DMS53 (cell line): Measurements from ENCODE around the gene HOXA5.
A peak's percentile ranks its signal among the peaks of the same experiment; 100 is the strongest.

ENCODE experiments used
- DNase-seq: peaks from one replicate; lab custom pipeline; 2025; lab: John Stamatoyannopoulos, UW

HOXA5 gene

DNA sequence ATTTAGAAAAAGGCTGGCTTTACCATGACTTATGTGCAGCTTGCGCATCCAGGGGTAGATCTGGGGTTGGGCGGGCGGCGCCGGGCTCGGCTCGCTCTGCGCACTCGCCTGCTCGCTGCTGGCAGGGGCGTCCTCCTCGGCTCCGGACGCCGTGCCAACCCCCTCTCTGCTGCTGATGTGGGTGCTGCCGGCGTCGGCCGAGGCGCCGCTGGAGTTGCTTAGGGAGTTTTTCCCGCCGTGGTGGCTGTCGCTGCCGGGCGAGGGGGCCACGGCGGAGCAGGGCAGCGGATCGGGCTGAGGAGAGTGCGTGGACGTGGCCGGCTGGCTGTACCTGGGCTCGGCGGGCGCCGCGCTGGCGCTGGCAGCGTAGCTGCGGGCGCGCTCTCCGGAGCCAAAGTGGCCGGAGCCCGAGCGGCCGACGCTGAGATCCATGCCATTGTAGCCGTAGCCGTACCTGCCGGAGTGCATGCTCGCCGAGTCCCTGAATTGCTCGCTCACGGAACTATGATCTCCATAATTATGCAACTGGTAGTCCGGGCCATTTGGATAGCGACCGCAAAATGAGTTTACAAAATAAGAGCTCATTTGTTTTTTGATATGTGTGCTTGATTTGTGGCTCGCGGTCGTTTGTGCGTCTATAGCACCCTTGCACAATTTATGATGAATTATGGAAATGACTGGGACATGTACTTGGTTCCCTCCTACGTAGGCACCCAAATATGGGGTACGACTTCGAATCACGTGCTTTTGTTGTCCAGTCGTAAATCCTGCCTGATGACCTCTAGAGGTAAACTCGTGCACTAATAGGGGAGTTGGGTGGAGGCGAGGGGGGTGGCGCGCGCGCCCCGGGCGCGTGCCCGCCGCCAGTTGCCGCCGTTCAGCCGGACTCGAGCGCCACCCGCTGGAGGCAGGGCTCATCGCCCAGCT, at the start of gene HOXA5:
TSS of gene HOXA5 (minus strand) at position 659 of the 927 bp plus-strand sequence. CDS start at position 585, 74 bp downstream.
- DNase-seq = peak; percentile 96

DNA sequence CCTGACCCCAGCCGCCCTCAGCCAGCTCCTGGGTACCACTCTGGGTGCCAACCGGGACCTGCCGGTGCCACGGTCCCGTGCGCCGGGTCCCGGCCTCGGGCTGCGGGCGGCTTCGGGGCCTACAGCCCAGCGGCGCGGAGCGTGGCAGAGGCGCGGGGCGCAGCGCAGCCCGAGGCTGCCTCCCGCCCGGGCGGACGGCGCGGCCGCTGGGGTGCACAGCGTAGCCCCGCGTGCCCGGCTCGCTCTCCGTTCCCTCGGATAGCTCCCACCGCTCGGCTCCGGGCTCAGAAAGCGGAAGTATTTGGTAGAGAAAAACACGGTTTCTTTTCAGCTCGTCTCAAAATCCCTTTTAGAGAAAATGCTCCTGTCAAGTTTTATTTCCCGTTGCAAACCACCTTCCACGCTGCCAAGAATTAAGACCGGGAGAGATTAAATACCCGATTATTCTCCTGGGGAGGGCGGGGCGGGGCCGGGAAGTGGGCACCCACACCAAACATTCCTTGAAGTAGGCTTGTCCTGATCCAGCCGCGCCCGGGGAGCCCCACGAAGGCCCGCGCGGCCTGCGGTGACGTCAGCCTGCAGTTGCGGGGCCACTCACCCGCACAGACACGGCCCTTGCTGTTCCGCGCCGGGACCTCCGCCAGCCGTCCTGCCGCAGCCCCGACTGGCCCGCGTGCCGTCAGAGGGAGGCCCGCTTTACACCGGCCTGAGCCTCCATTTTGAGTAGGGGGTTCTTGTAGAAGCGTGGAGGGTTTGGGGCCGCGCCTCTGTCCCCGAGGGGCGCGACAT, 49.3 kb upstream of the HOXA5 start:
- peak; percentile 49 for DNase-seq

DNA sequence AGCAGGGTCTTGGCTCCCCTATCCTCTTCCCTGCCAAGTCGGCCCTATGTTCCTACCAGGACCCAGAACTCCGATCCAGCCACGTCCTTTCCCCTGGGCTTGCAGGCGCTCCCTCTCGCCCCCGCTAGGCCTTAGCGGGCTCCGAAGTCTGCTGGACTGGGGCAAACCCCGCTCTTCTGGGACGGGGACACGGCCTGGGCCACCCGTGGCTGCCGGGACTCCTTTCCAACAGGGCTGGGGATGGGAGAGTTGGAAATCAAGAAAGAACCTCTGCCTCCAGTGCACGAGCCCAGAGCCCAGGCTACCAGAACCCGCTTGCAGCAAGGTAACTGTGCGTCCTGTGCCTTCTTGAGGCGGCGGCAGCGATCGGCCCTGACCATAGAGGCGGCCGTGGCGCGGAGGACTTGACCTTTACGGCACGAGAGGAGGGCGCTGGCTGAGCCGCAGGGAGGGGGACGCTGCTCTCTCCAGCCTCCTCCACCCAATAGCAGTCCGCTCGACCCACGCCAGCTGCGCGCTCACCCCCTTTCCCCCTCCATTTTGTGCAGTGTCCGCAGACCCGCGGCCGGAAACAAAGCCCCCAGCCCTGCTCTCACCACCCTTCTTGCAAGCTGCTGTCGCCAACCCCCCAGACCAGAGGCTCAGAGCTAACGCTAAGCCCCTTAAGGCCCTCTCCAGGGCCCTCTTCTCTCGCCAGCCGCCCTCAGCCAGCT, 48.5 kb upstream of the HOXA5 start:
- DNase-seq = peak; percentile 54

DNA sequence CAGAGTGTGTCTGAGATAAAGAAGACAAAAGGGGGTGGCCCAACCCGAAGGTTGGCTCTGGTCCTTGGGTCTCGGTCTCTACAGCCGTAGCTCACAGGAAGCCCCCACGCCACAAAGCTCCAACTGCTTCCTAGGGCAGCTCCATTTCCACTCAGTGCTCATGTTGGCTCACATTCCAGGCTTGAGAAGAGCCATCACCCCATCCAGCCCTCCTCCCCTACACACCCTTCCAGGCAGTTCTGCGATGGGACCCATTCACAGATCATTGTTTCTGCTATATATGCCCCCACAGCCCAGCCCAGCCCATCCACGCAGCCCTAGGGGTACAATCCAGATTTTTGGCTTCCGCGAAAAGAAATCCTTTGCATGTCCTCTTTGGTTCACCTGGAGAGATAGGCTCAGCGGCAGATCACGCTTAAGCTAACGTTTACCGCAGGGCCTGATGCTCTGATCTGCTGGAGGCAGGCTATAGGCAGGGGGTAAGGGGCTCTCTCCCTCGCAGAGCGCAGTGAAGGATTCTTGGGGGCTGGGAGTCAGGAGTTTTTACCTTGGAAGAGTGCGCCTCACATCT, 47.8 kb upstream of the HOXA5 start:
- DNase-seq = no peak

DNA sequence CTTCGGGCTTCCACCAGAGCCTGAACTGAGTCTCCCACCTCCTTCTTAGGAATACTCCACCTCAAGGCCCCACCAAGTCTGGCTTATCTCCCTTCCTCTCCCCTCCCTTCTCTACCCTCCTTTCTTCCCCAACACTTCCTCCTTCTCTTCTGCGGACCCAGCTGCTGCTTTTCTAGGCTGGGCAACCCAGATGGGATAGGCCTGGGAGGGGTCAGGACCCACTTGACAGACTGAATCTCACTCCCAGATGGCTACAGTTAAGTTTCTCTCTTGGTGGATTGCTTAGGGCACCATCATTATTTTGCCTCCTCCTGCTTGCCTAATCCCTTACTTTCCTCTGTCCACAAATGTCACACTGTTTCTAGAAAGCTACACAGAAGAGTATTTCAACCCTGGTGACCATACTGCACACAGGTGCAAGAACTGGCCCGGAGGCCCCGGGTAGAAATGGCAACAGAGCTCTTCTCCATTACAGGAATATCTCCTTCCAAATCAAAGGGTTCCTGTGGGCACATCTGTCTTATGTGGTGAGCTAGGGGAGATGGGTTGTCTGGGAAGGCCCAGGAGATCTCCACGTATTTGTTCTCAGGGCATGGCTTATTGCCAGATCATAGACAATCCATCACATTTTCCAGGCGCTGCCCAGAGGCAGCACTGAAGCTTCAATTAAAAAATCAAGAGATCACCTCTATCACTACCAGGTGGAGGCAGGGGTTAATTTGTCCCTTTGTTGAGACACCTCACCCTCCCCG, 46.7 kb upstream of the HOXA5 start:
- no peak for DNase-seq

DNA sequence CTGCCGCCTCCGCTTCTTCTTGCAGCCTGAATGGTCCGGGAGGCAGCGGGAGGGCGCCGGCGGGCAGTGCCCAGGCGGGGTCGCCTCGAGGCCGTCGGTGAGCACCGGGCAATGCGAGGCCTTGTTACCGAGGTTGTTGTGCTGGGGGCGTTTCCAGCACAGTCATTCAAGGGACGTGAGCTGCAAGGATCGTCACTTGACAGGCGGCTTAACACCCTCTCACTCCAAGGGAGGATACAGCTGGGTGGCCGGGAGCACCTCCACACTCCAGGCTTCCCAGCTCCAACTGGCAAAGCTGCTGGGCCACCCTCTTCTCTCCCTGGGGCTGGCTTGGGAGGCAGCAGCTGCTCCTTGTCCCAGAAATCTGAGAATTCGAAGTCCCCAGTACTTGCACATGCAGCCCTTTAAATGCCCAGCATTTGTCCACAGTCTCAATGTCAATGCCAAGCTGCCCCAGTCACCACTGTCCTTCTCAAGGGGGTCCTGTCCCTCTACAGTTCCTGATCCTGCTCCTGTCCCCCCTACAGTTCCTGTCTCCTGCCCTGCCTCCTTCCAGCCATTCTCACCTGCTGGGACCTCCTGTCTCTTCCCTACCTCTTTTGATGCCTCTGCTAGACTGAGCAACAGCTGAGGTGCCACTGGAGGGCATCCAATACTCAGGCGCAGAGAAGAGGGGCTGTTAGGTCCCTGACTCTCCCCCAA, 46.0 kb upstream of the HOXA5 start:
- DNase-seq = peak; percentile 58

DNA sequence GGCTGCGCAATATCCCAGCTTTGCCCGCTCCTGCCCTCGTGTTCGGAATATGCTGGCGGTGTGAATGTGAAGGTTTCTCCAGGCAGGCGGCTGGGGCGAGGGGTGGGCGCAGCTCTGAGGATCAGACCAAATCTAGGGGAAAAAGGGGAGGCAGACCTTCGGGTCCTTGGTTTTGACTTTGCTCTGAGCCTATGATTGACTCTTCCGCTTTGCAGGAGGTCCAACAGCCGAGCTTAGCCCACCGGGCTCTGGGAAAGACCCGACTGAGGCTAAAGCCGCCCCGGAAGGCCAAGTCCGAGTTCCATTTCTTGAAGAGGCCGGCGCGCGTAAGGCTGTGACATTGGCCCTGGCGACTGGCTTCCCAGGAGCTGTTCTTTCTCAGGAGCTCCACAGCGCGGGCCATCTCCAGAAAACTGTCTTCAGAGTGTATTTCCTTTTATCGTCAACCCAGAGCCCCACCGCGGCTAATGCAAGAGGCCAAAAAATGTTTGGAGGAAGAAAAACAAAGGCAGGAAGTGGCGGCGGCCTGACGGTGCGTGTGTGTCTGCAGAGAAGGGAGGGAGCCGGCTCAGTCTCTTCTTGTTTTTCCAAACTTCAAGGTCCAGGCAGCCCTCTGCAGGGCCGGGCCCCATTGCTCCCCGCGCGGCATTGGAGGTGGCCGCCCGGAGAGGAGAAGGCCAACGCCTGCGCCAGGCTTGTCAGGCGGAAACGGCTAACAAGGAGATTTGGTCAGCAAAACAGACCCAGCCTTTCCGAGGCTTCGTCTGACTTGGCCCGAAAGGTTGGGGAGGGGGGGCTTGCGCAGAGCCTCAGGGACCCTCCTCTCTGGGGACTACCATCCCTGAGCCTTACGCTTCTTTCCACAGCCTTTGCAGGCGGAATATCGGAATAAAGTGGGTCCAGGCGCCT, 45.2 kb upstream of the HOXA5 start:
- DNase-seq = peak; percentile 58

DNA sequence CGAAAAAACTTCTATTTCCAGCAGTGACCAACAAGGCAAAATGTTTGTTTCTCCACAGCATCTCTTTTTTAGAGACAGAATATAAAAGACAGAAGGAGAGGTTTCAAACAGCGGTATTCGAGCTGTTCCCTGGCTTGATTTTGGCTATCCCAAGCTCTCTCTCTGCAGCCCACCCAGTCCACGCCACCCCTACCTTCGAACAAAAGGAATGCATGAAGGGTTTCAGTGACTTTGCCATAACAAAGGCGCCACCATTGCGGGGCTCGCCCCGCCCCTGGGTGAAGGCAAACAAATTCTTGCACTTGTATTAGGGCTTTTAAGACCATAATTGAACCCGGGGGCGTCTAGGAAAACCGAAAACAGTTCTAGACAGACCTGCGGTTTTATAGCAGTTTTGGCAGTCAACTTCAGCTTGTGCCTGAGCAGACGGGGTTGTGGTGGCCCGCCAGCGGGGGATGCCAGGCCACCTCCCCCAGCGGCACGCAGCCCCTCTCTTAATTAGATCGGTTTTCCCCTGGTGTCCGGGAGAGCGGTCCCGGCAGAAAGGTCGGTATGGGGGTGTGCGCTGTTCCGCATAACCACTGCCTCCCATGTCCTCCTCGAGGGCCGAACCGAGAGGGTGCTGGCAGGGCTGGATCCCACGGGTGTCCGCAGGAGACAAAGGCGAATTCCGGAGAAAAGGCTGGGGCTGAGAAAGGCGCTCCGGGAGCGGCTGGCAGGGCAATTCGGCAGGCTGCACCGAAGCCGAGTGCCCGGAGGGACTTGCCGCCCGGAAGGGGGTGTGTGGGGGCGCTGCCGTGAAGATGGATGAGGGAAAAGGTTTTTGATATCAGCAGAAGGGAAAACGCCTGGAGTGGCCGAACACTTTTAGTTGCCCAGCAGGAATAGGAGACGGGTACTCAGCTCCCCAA, 44.2 kb upstream of the HOXA5 start:
- DNase-seq = no peak

DNA sequence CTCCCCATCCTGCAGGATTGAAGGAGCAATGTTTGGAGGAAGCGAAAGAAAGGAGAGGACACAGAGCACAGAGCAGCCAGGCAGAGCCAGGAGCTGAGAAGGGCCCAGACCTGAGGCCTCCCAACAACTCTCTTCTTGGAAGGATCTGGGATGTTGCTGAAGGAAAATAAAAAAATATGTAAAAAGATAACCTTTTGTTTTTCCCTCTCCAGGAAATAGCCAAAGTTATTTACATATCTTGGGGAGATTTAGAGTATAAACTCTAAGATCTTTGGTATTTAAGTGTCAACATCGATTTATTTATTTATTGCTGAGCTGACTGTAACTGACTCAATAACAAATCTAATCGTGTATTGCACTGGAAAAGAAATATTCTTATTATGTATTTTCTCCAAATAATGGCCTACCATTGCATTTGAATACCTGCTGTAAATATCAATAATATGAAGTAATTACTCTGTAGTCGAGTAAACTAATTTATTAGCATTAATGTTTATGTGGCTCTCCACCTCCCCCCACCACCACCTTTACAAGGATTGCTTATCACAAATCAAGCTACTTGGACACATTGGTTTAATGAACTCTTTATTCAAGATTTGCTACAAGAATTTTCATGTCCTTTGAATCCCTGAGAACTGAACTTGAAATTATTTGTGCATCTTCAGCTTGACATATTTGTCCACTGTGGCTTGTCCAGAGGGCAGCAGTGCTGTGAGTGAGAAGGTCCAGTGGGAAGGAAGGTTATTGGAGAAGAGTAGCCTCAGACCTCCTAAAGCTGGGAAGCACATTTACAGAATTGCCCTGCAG, 43.4 kb upstream of the HOXA5 start:
- no peak for DNase-seq

DNA sequence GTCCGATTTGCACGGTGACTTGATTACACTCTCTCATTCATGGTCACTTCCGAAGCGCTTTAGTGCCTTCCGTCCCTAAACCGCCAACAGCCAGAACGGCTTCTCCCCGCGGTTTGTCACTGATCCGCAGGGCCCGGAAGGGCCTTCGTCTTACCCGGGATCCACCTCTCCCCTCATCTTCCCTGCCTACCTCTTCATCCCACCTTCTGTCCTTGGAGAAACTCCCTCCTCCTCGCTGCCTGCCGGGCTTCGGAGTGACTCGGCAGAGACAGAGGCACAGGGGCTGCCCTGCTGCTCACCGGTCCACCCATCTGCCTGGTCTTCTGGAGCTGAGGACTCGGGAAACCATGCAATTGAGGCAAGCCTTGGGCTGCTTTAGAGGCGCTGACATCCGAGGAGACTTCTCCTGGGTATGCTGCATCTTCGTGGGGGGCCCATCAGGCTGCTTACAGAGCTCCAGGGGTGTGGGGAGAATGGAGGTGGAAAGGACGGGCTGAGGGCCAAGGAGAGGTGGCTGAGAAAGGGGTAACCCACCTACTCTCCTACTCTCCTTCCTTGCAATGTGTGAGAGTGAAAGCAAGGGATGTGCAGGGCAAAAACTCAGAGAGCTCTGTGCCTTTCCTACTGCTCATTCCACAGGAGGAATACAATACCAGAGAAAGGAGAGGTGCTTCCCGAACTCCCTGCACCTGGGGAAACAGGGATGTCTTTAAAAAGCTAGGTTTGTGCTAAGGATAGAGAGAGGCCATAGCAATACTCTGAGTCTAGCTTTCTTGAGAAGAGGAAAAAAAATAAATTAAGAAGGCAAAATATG, 42.6 kb upstream of the HOXA5 start:
- DNase-seq = peak; percentile 67

DNA sequence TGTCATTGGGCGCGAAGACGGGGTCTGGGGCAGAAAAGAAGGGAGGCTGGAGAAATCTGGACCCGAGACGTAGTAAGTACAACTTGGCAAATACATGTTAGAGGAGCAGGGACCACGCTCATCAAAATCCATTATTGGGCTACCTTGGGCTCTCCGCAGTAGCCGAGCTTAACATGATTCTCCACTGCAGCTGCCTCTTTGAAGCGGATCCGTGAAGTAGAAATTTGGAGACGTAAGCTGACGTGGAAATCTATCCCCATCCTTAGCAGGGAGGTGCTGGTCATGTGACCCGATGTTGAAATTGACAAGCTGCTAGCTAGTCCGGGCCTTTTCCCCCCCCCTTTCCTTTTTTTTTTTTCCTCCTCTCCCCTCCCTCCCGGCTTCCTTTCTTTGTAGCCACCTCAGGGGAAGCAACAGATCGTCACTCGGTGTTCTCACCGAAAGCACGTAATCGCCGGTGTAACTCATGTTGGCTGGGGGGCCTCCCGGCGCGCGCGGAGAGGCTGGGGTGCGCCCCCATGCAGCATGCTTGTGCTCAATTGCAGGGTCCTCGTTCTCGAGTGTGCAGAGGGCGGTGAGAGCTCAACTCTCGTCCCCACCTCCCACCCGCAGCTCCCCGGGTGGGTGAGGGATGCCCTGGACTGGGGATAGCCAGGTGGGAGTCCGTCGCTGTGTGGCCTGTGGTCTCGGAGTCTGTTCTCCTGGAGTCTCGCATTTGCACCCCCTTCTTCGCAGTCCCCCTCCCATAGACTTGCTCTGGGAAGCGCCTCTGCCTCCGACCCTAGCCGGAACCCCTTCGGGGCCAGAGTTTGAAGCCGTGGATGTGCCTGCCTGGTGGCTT, 41.8 kb upstream of the HOXA5 start, which contains the start of gene HOXA11:
TSS of gene HOXA11 (minus strand) at position 220 of the 841 bp plus-strand sequence. CDS start at position 132, 88 bp downstream.
- DNase-seq = peak; percentile 82

DNA sequence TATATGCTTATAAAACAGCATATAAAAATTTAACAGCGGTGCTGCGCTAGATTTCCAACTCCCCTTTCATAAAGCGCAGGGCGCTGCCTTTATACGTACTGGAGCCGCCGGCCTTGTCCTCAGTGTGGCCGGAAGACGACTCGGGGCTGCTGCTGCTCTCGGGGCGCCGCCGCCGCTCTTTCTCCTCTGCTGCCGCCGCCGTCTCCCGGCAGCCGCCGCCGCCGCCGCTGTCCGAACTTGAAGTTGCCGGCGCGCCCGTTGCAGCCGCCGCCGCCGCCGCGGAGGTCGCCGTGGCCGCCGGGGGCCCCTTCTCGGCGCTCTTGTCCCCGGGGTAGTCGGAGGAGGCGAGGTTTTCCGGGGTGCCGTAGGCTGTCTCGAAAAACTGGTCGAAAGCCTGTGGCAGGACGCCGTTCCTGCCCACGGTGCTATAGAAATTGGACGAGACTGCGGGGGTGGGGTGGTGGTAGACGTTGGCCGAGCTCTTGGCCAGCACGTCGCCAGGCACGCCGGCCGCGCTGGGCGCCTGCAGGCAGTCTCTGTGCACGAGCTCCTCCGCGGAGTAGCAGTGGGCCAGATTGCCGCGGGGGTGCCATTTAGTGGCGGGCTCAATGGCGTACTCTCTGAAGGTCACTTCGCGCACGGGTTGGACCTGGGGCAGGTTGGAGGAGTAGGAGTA, 41.0 kb upstream of the HOXA5 start:
- peak; percentile 78 for DNase-seq

DNA sequence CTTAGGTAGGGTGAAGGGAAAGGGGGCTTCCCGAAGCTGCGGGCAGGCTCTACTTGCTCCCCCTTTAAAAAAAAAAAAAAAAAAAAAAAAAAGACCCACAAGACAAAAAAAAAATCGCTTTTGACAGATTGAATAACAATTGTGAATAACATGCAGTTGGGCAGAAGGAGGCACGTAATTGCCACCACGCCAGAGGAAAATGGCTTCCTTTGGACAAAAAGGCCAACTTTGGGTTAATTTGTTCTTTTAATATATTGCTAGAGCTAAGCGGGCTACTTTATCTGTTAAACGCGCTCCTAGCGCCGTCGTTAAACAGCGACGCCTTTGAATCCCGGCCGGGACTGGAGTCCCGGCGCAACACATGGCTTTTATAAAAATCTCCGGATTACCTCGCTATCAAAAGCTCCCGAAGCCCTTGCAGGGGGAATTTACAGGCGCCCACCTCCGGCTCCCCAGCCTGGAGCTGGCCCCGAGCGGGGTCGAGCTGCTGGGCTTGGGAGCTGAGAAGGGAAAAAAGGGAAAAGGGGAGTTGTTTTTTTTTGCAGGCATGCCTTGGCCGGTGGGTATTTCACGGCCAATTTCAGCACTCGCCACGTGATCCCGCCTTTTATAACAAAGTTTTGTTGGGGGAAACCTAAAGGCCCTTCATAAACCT, 40.3 kb upstream of the HOXA5 start:
- peak; percentile 73 for DNase-seq

DNA sequence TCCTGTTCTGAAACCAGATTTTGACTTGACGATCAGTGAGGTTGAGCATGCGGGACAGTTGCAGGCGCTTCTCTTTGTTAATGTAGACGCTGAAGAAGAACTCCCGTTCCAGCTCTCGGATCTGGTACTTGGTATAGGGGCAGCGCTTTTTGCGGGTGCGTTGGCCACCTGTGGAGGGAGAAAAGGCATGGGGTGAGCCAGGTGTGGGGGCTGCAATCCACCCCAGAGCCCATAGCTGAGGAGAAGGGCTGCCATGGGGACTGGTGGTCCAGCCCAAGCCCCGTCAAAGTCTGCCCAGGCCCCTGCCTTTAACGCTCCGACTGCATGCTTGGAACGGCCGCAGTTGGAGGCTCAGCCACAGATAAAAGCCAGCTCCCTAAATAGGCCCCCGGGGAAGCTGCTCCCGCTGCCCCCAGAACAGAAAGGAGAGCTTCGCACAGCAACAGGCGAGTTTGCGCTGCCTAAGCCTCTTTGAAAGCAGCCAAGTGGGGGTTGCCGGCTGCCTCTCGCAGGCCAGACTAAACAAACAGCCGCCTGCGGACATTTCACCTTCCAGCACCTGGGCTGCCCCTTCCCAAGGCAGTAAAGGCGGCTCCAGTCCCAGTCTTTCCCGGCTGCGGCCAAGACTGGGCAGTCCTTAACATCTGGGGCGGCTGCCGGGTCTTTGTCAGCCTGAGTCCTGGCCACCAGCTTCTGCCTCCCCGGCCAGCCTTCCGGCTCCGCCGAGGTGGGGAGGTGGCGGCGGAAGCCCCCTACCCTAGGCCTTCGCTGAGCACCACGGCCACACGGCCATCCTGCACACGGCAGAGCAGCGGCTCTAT, 39.6 kb upstream of the HOXA5 start:
- peak; percentile 70 for DNase-seq
